H1 (cell line): ENCODE measurements around the gene C2CD3. TPM values are rescaled to one million over a fixed set of nuclear protein-coding genes. Genes with fewer than 3 reads are reported as not detected.

ENCODE experiments used
- CTCF ChIA-PET: fragments of 300-600 bp; sonication (Branson Sonifier 250); formaldehyde crosslinking; loops from one replicate; lab custom pipeline; 2021; ENCODE audit not compliant: partially characterized antibody; lab: Charles Lee
- POLR2A ChIA-PET: fragments of 300-600 bp; sonication (Branson Sonifier 250); formaldehyde crosslinking; loops from one replicate; lab custom pipeline; 2021; ENCODE audit warnings: inconsistent platforms; ENCODE audit not compliant: partially characterized antibody; lab: Charles Lee
- DNase-seq, 2 experiments: peaks; one replicate each; pipeline versions ENCODE4 v3.0.0 to v3.0.0-alpha.2; 2010 to 2022; ENCODE audit warnings: low spot score in 2 of 2, low read depth in 1 of 2, mixed read lengths in 1 of 2
- FAIRE-seq: peaks from 2 replicates; lab custom pipeline; 2011; peaks lifted over from hg19 to GRCh38; lab: Jason Lieb, UNC
- H2AFZ ChIP-seq: 2 replicates; pipeline ENCODE4 v1.8.1; 2012; ENCODE audit warnings: low read length, inconsistent platforms
- H2AK5ac ChIP-seq: 2 replicates; pipeline ENCODE4 v1.6.1; 2013; ENCODE audit warnings: low read depth, low read length
- H2BK120ac ChIP-seq: replicated peaks from 2 replicates; pipeline ENCODE3; 2013; ENCODE audit warnings: low read depth, low read length, inconsistent platforms
- H2BK12ac ChIP-seq: 2 replicates; pipeline ENCODE4 v1.6.1; 2013; ENCODE audit warnings: low read depth, low read length
- H2BK15ac ChIP-seq: 2 replicates; pipeline ENCODE4 v1.6.1; 2013; ENCODE audit warnings: low read length
- H2BK20ac ChIP-seq: 2 replicates; pipeline ENCODE4 v1.6.1; 2013; ENCODE audit warnings: low read length
- H2BK5ac ChIP-seq: 2 replicates; pipeline ENCODE4 v1.6.1; 2013; ENCODE audit warnings: low read depth, low read length
- H3K14ac ChIP-seq: 2 replicates; pipeline ENCODE4 v1.6.1; 2013; ENCODE audit warnings: inconsistent platforms; ENCODE audit not compliant: insufficient read length
- H3K18ac ChIP-seq: 2 replicates; pipeline ENCODE4 v1.6.1; 2013; ENCODE audit warnings: low read length; ENCODE audit errors: extremely low read depth
- H3K23ac ChIP-seq: 2 replicates; pipeline ENCODE4 v1.6.1; 2013; ENCODE audit warnings: inconsistent platforms; ENCODE audit not compliant: insufficient read length
- H3K23me2 ChIP-seq: 2 replicates; pipeline ENCODE4 v1.6.1; 2013; ENCODE audit warnings: low read depth, low read length
- H3K27ac ChIP-seq: 2 replicates; pipeline ENCODE4 v1.6.1; 2011; ENCODE audit warnings: low read depth, low read length, inconsistent platforms
- H3K27me3 ChIP-seq, 4 experiments: replicated peaks in 1 of 4; 1 replicate in 1 of 4; 2 replicates in 3 of 4; pipeline versions ENCODE4 v1.6.1 to v1.8.1; 2011 to 2013; ENCODE audit warnings: low read length in 3 of 4, mild to moderate bottlenecking in 3 of 4, inconsistent platforms in 2 of 4, mixed read lengths in 2 of 4, moderate library complexity in 1 of 4; ENCODE audit not compliant: control insufficient read depth in 3 of 4, insufficient read depth in 3 of 4; ENCODE audit errors: extremely low read depth in 1 of 4
- H3K36me3 ChIP-seq, 4 experiments: 2 replicates each; pipeline versions ENCODE4 v1.6.1 to v1.8.1; 2011 to 2013; ENCODE audit warnings: mild to moderate bottlenecking in 4 of 4, low read length in 3 of 4, moderate library complexity in 2 of 4, control low read depth in 1 of 4, inconsistent platforms in 1 of 4; ENCODE audit not compliant: insufficient read depth in 4 of 4, control insufficient read depth in 2 of 4
- H3K4ac ChIP-seq: replicated peaks from 2 replicates; pipeline ENCODE3; 2013; ENCODE audit warnings: low read length, low read depth, mixed read lengths, inconsistent platforms; ENCODE audit not compliant: insufficient read length
- H3K4me1 ChIP-seq, 4 experiments: replicated peaks in 1 of 4; 1 replicate in 1 of 4; 2 replicates in 3 of 4; pipeline versions ENCODE4 v1.6.1 to v1.8.1; 2011 to 2013; ENCODE audit warnings: low read length in 3 of 4, inconsistent platforms in 2 of 4, mixed read lengths in 1 of 4; ENCODE audit not compliant: insufficient read depth in 4 of 4, control insufficient read depth in 3 of 4
- H3K4me2 ChIP-seq, 2 experiments: 2 replicates each; pipeline versions ENCODE4 v1.6.1 to v1.8.1; 2011 to 2013; ENCODE audit warnings: low read depth in 2 of 2, low read length in 2 of 2, control low read depth in 1 of 2, inconsistent platforms in 1 of 2, mild to moderate bottlenecking in 1 of 2; ENCODE audit not compliant: insufficient read depth in 1 of 2
- H3K4me3 ChIP-seq, 4 experiments: fragments of 200-600, 300-600 bp in 1 of 4; sonication (generic), shearing (Covaris generic), sonication (Bioruptor Twin) in 1 of 4; 2 replicates each; pipeline versions ENCODE4 v1.5.1 to v1.8.1; 2011 to 2016; ENCODE audit warnings: low read length in 4 of 4, low read depth in 3 of 4, control low read depth in 2 of 4, inconsistent platforms in 2 of 4, mild to moderate bottlenecking in 2 of 4, mixed read lengths in 1 of 4, moderate library complexity in 1 of 4; ENCODE audit not compliant: insufficient read depth in 2 of 4; ENCODE audit errors: extremely low read depth in 1 of 4
- H3K56ac ChIP-seq: replicated peaks from 2 replicates; pipeline ENCODE3; 2013; ENCODE audit warnings: low read depth, mild to moderate bottlenecking, mixed read lengths, low read length, inconsistent platforms; ENCODE audit not compliant: insufficient read length
- H3K79me1 ChIP-seq: 2 replicates; pipeline ENCODE4 v1.6.1; 2013; ENCODE audit warnings: low read depth, low read length, control low read depth
- H3K79me2 ChIP-seq, 2 experiments: 2 replicates each; pipeline versions ENCODE4 v1.6.1 to v1.8.1; 2012 to 2013; ENCODE audit warnings: low read length in 2 of 2, mild to moderate bottlenecking in 2 of 2, inconsistent platforms in 1 of 2; ENCODE audit not compliant: insufficient read depth in 2 of 2, control insufficient read depth in 1 of 2
- H3K9ac ChIP-seq, 4 experiments: replicated peaks in 1 of 4; 1 replicate in 1 of 4; 2 replicates in 3 of 4; pipeline versions ENCODE4 v1.6.1 to v1.8.1; 2011 to 2013; ENCODE audit warnings: low read depth in 3 of 4, low read length in 3 of 4, control low read depth in 2 of 4, mild to moderate bottlenecking in 2 of 4, moderate library complexity in 2 of 4, inconsistent platforms in 1 of 4; ENCODE audit errors: extremely low read depth in 1 of 4
- H3K9me3 ChIP-seq, 2 experiments: 2 replicates each; pipeline versions ENCODE4 v1.6.1 to v1.8.1; 2012 to 2013; ENCODE audit warnings: mild to moderate bottlenecking in 2 of 2, moderate library complexity in 2 of 2, control low read depth in 1 of 2, inconsistent platforms in 1 of 2, low read depth in 1 of 2, low read length in 1 of 2, mixed read lengths in 1 of 2; ENCODE audit not compliant: insufficient read depth in 2 of 2
- H4K20me1 ChIP-seq, 2 experiments: replicated peaks in 1 of 2; 2 replicates each; pipeline versions ENCODE3 to v1.8.1; 2011 to 2013; ENCODE audit warnings: inconsistent platforms in 2 of 2, low read length in 2 of 2, mild to moderate bottlenecking in 1 of 2; ENCODE audit not compliant: insufficient read depth in 2 of 2, control insufficient read depth in 1 of 2
- H4K5ac ChIP-seq: 2 replicates; pipeline ENCODE4 v1.6.1; 2013; ENCODE audit warnings: low read length, low read depth, mixed read lengths, inconsistent platforms; ENCODE audit not compliant: insufficient read length
- H4K8ac ChIP-seq: 2 replicates; pipeline ENCODE4 v1.8.0; 2013; ENCODE audit warnings: mild to moderate bottlenecking, moderate library complexity, low read length, inconsistent platforms; ENCODE audit not compliant: insufficient read depth; ENCODE audit errors: extremely low read depth
- H4K91ac ChIP-seq: replicated peaks from 2 replicates; pipeline ENCODE3; 2013; ENCODE audit warnings: low read length, mixed read lengths, inconsistent platforms; ENCODE audit not compliant: insufficient read length
- RAD21 ChIP-seq, 2 experiments: IDR thresholded peaks in 1 of 2; conservative IDR thresholded peaks in 1 of 2; 2 replicates each; pipeline ENCODE4 v1.6.1; 2011; ENCODE audit warnings: low read depth in 2 of 2, low read length in 2 of 2, improper control_type of control experiment in 1 of 2, inconsistent platforms in 1 of 2, mild to moderate bottlenecking in 1 of 2, moderate library complexity in 1 of 2
- RBBP5 ChIP-seq: IDR thresholded peaks from 2 replicates; pipeline ENCODE4 v1.7.1; 2012; ENCODE audit warnings: low read depth, mild to moderate bottlenecking, inconsistent platforms, low read length, moderate library complexity, borderline replicate concordance
- WGBS, 2 experiments: shearing (Covaris generic) in 1 of 2; methylation state at CpG; one replicate each; pipeline versions ENCODE4 v1.1.6 to v1.1.7; 2013 to 2015; ENCODE audit warnings: low lambda C conversion rate in 2 of 2, mixed read lengths in 2 of 2, inconsistent platforms in 1 of 2, low coverage in 1 of 2, missing lambda C conversion rate in 1 of 2; ENCODE audit not compliant: insufficient replicate concordance in 2 of 2, insufficient coverage in 1 of 2, insufficient read length in 1 of 2; ENCODE audit errors: extremely low coverage in 1 of 2, missing lambda C conversion rate in 1 of 2; 5-methylcytosine and 5-hydroxymethylcytosine counted together
- polyA plus RNA-seq, 7 experiments: library from polyadenylated mRNA; depleted of rRNA in 3 of 7; stranded (reverse) in 5 of 7; unstranded in 2 of 7; fragments of >200 nt in 5 of 7; fragments of 200-250 nt in 2 of 7; gene quantifications; 1 replicate in 5 of 7; 2 replicates in 1 of 7; 4 replicates in 1 of 7; pipeline versions ENCODE4 v1.2.1 to v1.2.3, GENCODE V29; 2011 to 2013; ENCODE audit warnings: missing spikeins in 2 of 7, mixed read lengths in 2 of 7
- total RNA-seq: library from RNA; stranded (reverse); fragmentation: NEBNext Ultra II Directional; extraction: Animal tissue kit (Norgen Biotek cat#: 25700); gene quantifications from 2 replicates; pipeline ENCODE4 v1.2.1, GENCODE V29; 2021

C2CD3 gene
- total and polyA plus RNA-seq, 2 of the 8 experiments (the other 6 are each of a cell fraction or from before 2014, with no cell fraction given) = 11.0 to 29.1 TPM

DNA sequence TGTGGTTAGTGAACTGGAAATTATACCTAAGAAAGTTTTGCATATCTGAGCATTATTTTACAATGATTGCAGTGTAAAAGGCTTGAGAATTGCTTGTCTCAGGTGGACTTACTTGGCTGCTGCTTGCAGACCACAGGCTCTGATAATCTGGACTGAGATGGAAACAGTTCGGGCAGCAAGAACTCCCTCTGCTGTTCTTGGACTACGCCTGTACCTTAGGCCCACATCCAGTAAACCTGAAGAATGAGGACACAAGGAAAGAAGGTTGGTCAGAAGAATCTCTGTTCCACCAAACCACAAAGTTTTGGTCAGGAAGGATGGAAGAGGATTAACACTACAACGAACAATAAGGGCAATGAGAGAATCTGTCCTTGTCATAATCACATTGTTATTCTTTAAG, 80.1 kb downstream of the C2CD3 start:
- Histone ChIP-seq H3K79me2 (no peaks in the 10 kb centered on the region), H3K23ac (no peak overlapping the region), H4K20me1 (no peaks in the 10 kb centered on the region), H3K4me2 (no peak overlapping the region), H3K9ac (no peak overlapping the region), H4K8ac (no peak overlapping the region), H3K36me3 (peaks cover 2 to 33% (median 17%) of the 10 kb centered on the region in 4 experiments; a peak in 7 of 8 replicates), H3K56ac (no peak overlapping the region), H2BK15ac (no peak overlapping the region), H3K4me3 (no peak overlapping the region), H2AFZ (no peak overlapping the region), H3K18ac (no peak overlapping the region), H2BK12ac (no peak overlapping the region), H2BK5ac (no peak overlapping the region), H2AK5ac (no peak overlapping the region), H3K79me1 (no peaks in the 10 kb centered on the region), H4K91ac (no peak overlapping the region), H3K27me3 (peaks cover 0 to 1% (median 0%) of the 10 kb centered on the region in 4 experiments; a peak in 1 of 7 replicates), H2BK20ac (no peak overlapping the region), H4K5ac (no peak overlapping the region), H3K23me2 (no peaks in the 10 kb centered on the region), H2BK120ac (no peak overlapping the region), H3K4ac (no peak overlapping the region), H3K9me3 (no peaks in the 10 kb centered on the region), H3K27ac (no peak overlapping the region), H3K14ac (no peak overlapping the region), H3K4me1 (no peaks in the 10 kb centered on the region)
- WGBS, 2 experiments = 96% methylated on average over 3 of the region's 3 CpGs; no CpG with 5 or more reads in 1 of the 2 experiments
- ChIA-PET CTCF (no interaction called here), POLR2A (no interaction called here)
- DNase-seq = no peak
- FAIRE-seq = no peak
- TF ChIP-seq RAD21 (IDR thresholded peaks at IDR 0.05 in 1 of 2, conservative IDR thresholded peaks at IDR 0.05 in 1 of 2; ENCODE audit: low read depth in 2 of 2, low read length in 2 of 2) = peak; percentile 14 to 17; a peak in 1 of 4 replicates
- no peak for TF ChIP-seq RBBP5
